Caco-2 (cell line): ENCODE measurements around the gene GABPB1. TPM values are rescaled to one million over a fixed set of nuclear protein-coding genes. Genes with fewer than 3 reads are reported as not detected.
"Not testable (repeated sequence)": the region's sequence is repeated elsewhere in the genome, so short reads cannot be mapped to it uniquely, and the experiment has no call there.

Source experiments
- BruUV-seq: library from RNA; stranded (reverse); fragments of 400-500 nt; replicated peaks from 2 replicates; lab custom pipeline; 2021; lab: Mats Ljungman, UMichigan
- CTCF ChIA-PET: fragments of 300-600 bp; sonication (Branson Sonifier 250); formaldehyde crosslinking; loops from one replicate; lab custom pipeline; 2022; ENCODE audit warnings: antibody characterized with exemption; lab: Charles Lee
- POLR2A ChIA-PET: fragments of 300-600 bp; sonication (Branson Sonifier 250); formaldehyde crosslinking; loops from one replicate; lab custom pipeline; 2022; ENCODE audit warnings: antibody characterized with exemption; lab: Charles Lee
- DNase-seq, 2 experiments: peaks; one replicate each; pipeline versions ENCODE4 v3.0.0 to v3.0.0-alpha.2; 2020 to 2022
- H3K27me3 ChIP-seq: replicated peaks from 2 replicates; pipeline ENCODE4 v1.6.0; 2011; ENCODE audit warnings: low read length; ENCODE audit not compliant: control insufficient read depth, insufficient read depth
- H3K36me3 ChIP-seq: 2 replicates; pipeline ENCODE4 v1.5.1; 2011; ENCODE audit warnings: low read length; ENCODE audit not compliant: control insufficient read depth, insufficient read depth
- H3K4me1 ChIP-seq: fragments of 250-450 bp; sonication (Bioruptor Pico); 2 replicates; pipeline ENCODE4 v1.5.1; 2020; ENCODE audit warnings: mild to moderate bottlenecking
- H3K4me3 ChIP-seq: 2 replicates; pipeline ENCODE4 v1.5.1; 2011; ENCODE audit warnings: low read depth, mild to moderate bottlenecking, control low read depth, low read length
- H3K9me3 ChIP-seq: fragments of 250-450 bp; sonication (Bioruptor Pico); 2 replicates; pipeline ENCODE4 v1.5.1; 2020; ENCODE audit warnings: mild to moderate bottlenecking, moderate library complexity
- H3K27ac Mint-ChIP-seq: one replicate; pipeline ENCODE4 v1.8.0; 2022; ENCODE audit warnings: mixed read lengths; ENCODE audit not compliant: unreplicated experiment
- H3K27me3 Mint-ChIP-seq: one replicate; pipeline ENCODE4 v1.8.0; 2022; ENCODE audit warnings: mixed read lengths; ENCODE audit not compliant: insufficient read depth, unreplicated experiment
- H3K36me3 Mint-ChIP-seq: one replicate; pipeline ENCODE4 v1.8.0; 2022; ENCODE audit warnings: mild to moderate bottlenecking, mixed read lengths; ENCODE audit not compliant: insufficient read depth, unreplicated experiment
- H3K4me1 Mint-ChIP-seq: one replicate; pipeline ENCODE4 v1.8.0; 2022; ENCODE audit warnings: low read depth, mixed read lengths; ENCODE audit not compliant: unreplicated experiment
- H3K4me3 Mint-ChIP-seq: one replicate; pipeline ENCODE4 v1.8.0; 2022; ENCODE audit warnings: mild to moderate bottlenecking, moderate library complexity, mixed read lengths; ENCODE audit not compliant: unreplicated experiment
- H3K9me3 Mint-ChIP-seq: one replicate; pipeline ENCODE4 v1.8.0; 2022; ENCODE audit warnings: mixed read lengths; ENCODE audit not compliant: unreplicated experiment
- CTCF ChIP-seq, 2 experiments: fragments of 200-600 bp in 1 of 2; IDR thresholded peaks; 1 replicate in 1 of 2; 2 replicates in 1 of 2; pipeline versions ENCODE4 v1.5.1 to v1.8.0; 2011 to 2022; ENCODE audit warnings: antibody characterized with exemption in 1 of 2, control low read depth in 1 of 2, inconsistent platforms in 1 of 2, low read depth in 1 of 2, low read length in 1 of 2, mild to moderate bottlenecking in 1 of 2, moderate library complexity in 1 of 2; ENCODE audit not compliant: insufficient read depth in 1 of 2, severe bottlenecking in 1 of 2, unreplicated experiment in 1 of 2
- intact Hi-C: fragments of 100-400 bp; cut with micrococcal nuclease; formaldehyde crosslinking; loops from one replicate; pipeline ENCODE4 v1.10.0; 2022; ENCODE audit not compliant: unreplicated experiment
- total RNA-seq: library from RNA; stranded (reverse); gene quantifications from 2 replicates; pipeline ENCODE4 v1.2.3, GENCODE V29; 2022

The GABPB1 gene
- total RNA-seq, 1 experiment from 2014 or later: 44.7 TPM

GRCh38 chr15:50377867-50378751 lies 23.1 kb upstream of the GABPB1 start:
- H3K36me3 Mint-ChIP-seq: no peaks in the 10 kb centered on the region
- no peak for TF ChIP-seq CTCF (IDR thresholded peaks at IDR 0.05; ENCODE audit: insufficient read depth in 1 of 2, low read depth in 1 of 2, low read length in 1 of 2, severe bottlenecking in 1 of 2, unreplicated experiment in 1 of 2)
- intact Hi-C loops: no loop called here
- Histone ChIP-seq H3K4me3 (no peak overlapping the region), H3K4me1 (no peaks in the 10 kb centered on the region), H3K9me3 (0 out of 2 replicates have a peak, but pooled peaks cover 3% of the 10 kb centered on the region), H3K27me3 (no peaks in the 10 kb centered on the region), H3K36me3 (no peaks in the 10 kb centered on the region)
- POLR2A ChIA-PET: no interaction called here
- no peak overlapping the region for H3K4me3 Mint-ChIP-seq
- no peaks in the 10 kb centered on the region for H3K4me1 Mint-ChIP-seq
- no peaks in the 10 kb centered on the region for H3K27me3 Mint-ChIP-seq
- H3K27ac Mint-ChIP-seq: no peak overlapping the region
- no peak for DNase-seq
- BruUV-seq: no TSS peak
- no peaks in the 10 kb centered on the region for H3K9me3 Mint-ChIP-seq
- CTCF ChIA-PET: no interaction called here

GRCh38 chr15:50369564-50369963 lies 14.6 kb upstream of the GABPB1 start:
- H3K27me3 Mint-ChIP-seq, H3K4me1 Mint-ChIP-seq, H3K4me1 ChIP-seq, DNase-seq, POLR2A ChIA-PET, H3K4me3 ChIP-seq, H3K27me3 ChIP-seq, H3K4me3 Mint-ChIP-seq, H3K36me3 Mint-ChIP-seq, intact Hi-C loops, H3K27ac Mint-ChIP-seq, H3K9me3 Mint-ChIP-seq, H3K36me3 ChIP-seq, BruUV-seq, H3K9me3 ChIP-seq, CTCF ChIA-PET: not testable (repeated sequence)

GRCh38 chr15:50365971-50366370 lies 11.0 kb upstream of the GABPB1 start:
- H3K36me3 ChIP-seq: no peaks in the 10 kb centered on the region
- H3K36me3 Mint-ChIP-seq: peaks cover 11% of the 10 kb centered on the region
- intact Hi-C loops: no loop called here
- no peaks in the 10 kb centered on the region for H3K4me1 Mint-ChIP-seq
- H3K4me1 ChIP-seq: no peaks in the 10 kb centered on the region
- ChIA-PET CTCF (no interaction called here), POLR2A (no interaction called here)
- H3K4me3 Mint-ChIP-seq: no peak overlapping the region
- H3K9me3 Mint-ChIP-seq: no peaks in the 10 kb centered on the region
- H3K9me3 ChIP-seq: no peaks in the 10 kb centered on the region
- no TSS peak for BruUV-seq
- no peak overlapping the region for H3K4me3 ChIP-seq
- TF ChIP-seq CTCF (IDR thresholded peaks at IDR 0.05; ENCODE audit: insufficient read depth in 1 of 2, low read depth in 1 of 2, low read length in 1 of 2, severe bottlenecking in 1 of 2, unreplicated experiment in 1 of 2): no peak
- H3K27ac Mint-ChIP-seq: no peak overlapping the region
- no peaks in the 10 kb centered on the region for H3K27me3 Mint-ChIP-seq
- H3K27me3 ChIP-seq: no peaks in the 10 kb centered on the region
- no peak for DNase-seq
